Lower lobe of right lung (tissue), 2 donors: ENCODE results near the gene FAM174C. TPM values are rescaled to one million over a fixed set of nuclear protein-coding genes. Genes with fewer than 3 reads are reported as not detected.

ENCODE experiments used
- ATAC-seq, 2 donors: fragments of 200-7000 bp; cut with Tn5 transposase; one replicate each; pipeline ENCODE4 v1.9.1; 2020 to 2022; ENCODE audit warnings: mild to moderate bottlenecking in 2 of 2, moderate library complexity in 2 of 2
- DNase-seq: peaks from one replicate; pipeline ENCODE4 v3.0.0-alpha.2; 2020
- H3K27ac ChIP-seq: fragments of 200-600 bp; one replicate; pipeline ENCODE4 v1.8.0; 2022
- H3K27me3 ChIP-seq: fragments of 200-600 bp; one replicate; pipeline ENCODE4 v1.8.0; 2022; ENCODE audit warnings: low read depth
- H3K36me3 ChIP-seq: fragments of 200-600 bp; one replicate; pipeline ENCODE4 v1.8.0; 2022; ENCODE audit warnings: mild to moderate bottlenecking
- H3K4me1 ChIP-seq: fragments of 200-600 bp; one replicate; pipeline ENCODE4 v1.8.0; 2022
- H3K4me3 ChIP-seq: fragments of 200-600 bp; one replicate; pipeline ENCODE4 v1.8.0; 2022; ENCODE audit warnings: mild to moderate bottlenecking
- H3K9me3 ChIP-seq: fragments of 200-600 bp; one replicate; pipeline ENCODE4 v1.8.0; 2022
- CTCF ChIP-seq: fragments of 200-600 bp; IDR thresholded peaks from one replicate; pipeline ENCODE4 v1.8.0; 2022; ENCODE audit warnings: antibody characterized with exemption, mild to moderate bottlenecking
- intact Hi-C: fragments of 100-400 bp; cut with DNase I; formaldehyde crosslinking; loops from one replicate; pipeline ENCODE4 v1.11.0; 2022
- total RNA-seq: library from RNA; stranded (reverse); fragmentation: NEBNext Ultra II Directional; extraction: Animal tissue kit (Norgen Biotek cat#: 25700); gene quantifications from one replicate; pipeline ENCODE4 v1.2.1, GENCODE V29; 2021
- donor health status: DM: no; HTN: yes; CAD: no; lungs with severe emphysema.

Gene FAM174C
- total RNA-seq, 1 donor from 2014 or later = 43.5 TPM

DNA sequence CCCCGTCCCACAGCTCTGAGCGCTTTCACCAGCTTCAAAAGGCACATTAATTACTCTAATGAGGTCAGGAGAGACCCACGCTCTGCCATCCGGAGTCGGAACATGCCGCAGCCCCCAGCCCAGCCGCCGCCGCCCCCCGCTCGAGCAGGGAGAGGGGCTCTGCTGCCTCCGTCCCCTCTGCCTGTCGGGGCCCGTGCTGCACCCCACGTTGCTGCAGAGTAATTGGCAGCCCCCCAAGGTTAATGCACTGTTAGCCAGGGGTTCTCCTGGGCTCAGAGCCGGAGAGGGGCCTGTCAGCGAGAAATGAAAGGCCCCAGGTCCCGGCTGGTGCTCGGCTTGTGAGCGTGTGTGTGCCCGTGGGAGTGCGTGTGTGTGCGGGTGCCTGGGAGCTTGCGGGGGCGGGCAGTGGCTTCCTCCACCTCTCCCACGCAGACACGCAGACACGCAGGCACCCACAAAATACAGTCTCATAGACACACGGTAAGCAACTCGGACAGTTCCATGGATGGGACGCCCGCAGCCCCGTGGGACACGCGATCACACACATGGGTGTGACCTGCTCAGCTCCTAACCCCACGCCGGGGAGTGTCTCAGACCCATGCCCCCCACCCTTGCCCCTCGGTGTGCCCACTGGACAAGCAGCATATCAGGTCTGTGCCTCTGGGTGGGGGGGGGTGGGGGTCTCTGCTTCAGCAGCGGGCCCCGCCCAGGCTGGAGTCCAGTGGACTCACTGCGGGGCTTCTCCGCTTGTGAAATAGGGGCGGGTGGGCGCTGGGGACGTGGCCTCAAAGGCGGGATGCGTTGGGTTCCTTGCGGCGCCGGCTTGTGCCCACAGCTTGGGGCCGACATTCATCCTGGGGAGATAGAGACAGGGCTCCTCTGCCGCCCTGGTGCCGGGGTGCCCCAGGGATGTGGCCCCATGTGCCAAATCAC is 5.6 kb downstream of the FAM174C start:
- H3K36me3 ChIP-seq = peaks cover 20% of the 10 kb centered on the region
- H3K27ac ChIP-seq = no peak overlapping the region
- DNase-seq = no peak
- intact Hi-C loops = no loop called here
- no peak for TF ChIP-seq CTCF
- peaks cover 29% of the 10 kb centered on the region for H3K27me3 ChIP-seq
- H3K4me3 ChIP-seq = no peak overlapping the region
- H3K9me3 ChIP-seq = no peaks in the 10 kb centered on the region
- H3K4me1 ChIP-seq = peaks cover 20% of the 10 kb centered on the region
- no peak for ATAC-seq

DNA sequence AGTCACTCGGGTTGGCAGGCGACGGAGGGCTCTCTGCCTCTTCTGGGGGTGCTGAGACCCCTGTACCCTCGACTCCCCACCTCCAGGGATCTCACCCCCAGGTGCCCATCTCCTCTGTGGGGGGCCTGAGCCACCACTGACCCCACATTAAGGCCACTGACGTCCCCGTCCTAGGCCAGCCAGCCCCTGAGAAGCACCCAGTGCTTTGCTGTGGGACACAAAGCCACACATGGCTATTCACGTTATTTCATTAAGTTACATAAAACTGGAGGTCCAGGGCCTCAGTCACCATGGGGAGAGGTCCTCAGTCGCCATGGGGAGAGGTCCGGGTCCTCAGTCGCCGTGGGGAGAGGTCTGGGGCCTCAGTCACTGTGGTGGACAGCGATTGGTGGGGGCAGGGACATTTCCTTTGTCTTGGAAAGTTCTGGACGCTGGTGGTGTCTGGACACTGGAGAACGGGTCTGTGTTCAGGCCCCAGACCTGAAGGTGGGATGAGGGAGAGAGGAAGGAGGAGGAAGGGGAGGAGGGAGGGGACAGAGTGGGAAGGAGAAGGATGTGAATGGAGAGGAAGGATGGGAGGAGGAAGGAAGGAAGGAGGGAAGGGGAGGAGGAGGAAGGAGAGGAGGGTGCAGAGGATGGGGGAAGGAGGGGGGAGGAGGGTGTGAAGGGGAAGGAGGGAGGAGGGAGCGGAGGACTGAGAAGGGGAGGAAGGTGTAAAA is 6.4 kb downstream of the FAM174C start:
- no peaks in the 10 kb centered on the region for H3K9me3 ChIP-seq
- intact Hi-C loops = no loop called here
- H3K4me1 ChIP-seq = peaks cover 12% of the 10 kb centered on the region
- H3K36me3 ChIP-seq = peaks cover 20% of the 10 kb centered on the region
- ATAC-seq (no peak), DNase-seq (no peak)
- no peak overlapping the region for H3K27ac ChIP-seq
- H3K4me3 ChIP-seq = no peak overlapping the region
- H3K27me3 ChIP-seq = peaks cover 34% of the 10 kb centered on the region
- no peak for TF ChIP-seq CTCF

DNA sequence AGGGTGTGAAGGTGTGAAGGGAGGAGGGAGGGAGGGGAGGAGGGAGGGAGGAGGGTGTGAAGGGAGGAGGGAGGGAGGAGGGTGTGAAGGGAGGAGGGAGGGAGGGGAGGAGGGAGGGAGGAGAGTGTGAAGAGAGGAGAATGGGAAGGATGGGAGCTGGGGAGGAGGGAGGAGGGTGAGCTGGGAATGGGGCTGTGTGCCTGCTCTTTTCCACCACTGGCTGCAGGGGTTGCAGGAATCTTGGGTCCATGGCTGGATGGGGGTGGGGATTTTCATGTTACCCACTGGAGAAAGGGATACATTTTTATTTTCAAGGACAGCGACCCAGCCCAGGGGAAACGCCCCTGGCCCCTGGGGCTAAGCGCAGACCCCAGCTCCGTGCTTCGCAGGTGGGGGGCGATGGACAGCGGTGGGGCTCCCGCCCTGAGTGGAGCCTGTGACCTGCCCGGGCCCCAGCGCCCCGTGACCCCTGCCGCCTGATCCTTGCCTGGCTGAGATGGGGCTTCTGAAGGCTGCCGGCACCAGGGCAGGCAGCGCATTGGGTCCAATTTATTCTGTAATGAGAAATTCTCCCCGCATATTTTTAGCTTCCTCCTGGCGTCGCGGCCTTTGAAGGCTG is 7.4 kb downstream of the FAM174C start:
- Histone ChIP-seq H3K4me3 (no peak overlapping the region), H3K27ac (no peak overlapping the region), H3K27me3 (peaks cover 44% of the 10 kb centered on the region), H3K36me3 (peaks cover 13% of the 10 kb centered on the region), H3K4me1 (peaks cover 7% of the 10 kb centered on the region), H3K9me3 (no peaks in the 10 kb centered on the region)
- TF ChIP-seq CTCF = no peak
- DNase-seq (no peak), ATAC-seq (no peak)
- intact Hi-C loops = no loop called here

DNA sequence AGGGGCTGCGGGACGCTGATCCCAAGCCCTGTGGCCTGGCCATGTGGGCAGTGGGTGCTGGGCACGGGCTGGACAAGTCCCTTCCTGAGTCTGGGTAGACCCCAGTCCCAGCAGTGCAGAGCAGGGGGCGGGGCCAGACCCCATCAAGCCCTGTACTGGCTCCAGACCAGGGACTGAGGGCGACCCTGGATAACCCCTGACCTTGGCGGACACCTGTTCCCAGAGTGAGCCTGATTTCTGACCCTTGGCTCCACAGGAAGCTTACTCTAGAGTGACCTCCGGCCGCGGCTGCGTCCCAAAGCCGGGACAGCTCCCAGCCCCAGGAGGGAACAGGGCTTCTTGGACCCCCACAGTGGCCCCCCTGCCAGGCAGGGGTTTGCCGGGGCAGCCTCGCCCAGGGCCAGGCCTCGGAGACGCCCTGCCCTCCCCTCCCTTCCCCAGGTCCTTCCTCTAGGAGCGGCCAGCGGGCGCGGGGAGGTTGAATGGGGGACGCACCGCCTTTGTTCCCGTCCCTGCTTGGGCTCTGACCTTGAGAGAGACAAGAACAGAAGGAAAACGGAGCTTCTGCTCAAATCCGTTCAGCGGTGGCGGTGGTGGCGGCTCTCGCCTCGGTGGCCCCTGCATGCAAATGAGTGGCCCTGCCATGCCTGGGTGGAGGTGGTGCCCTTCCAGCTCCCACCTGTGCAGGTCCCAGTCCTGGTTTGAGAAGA is 8.0 kb downstream of the FAM174C start:
- TF ChIP-seq CTCF = no peak
- Histone ChIP-seq H3K4me1 (peaks cover 7% of the 10 kb centered on the region), H3K36me3 (peaks cover 10% of the 10 kb centered on the region), H3K4me3 (no peak overlapping the region), H3K27me3 (peaks cover 50% of the 10 kb centered on the region), H3K9me3 (no peaks in the 10 kb centered on the region), H3K27ac (no peak overlapping the region)
- intact Hi-C loops = no loop called here
- DNase-seq = no peak
- ATAC-seq = no peak

GRCh38 chr19:1283917-1284292 is 8.6 kb downstream of the FAM174C start:
- no peak for TF ChIP-seq CTCF
- H3K27me3 ChIP-seq = peaks cover 56% of the 10 kb centered on the region
- no peaks in the 10 kb centered on the region for H3K9me3 ChIP-seq
- H3K27ac ChIP-seq = no peak overlapping the region
- no peak overlapping the region for H3K4me3 ChIP-seq
- DNase-seq (no peak), ATAC-seq (no peak)
- peaks cover 7% of the 10 kb centered on the region for H3K4me1 ChIP-seq
- intact Hi-C loops = no loop called here
- H3K36me3 ChIP-seq = peaks cover 7% of the 10 kb centered on the region
